GM21723 (cell line): Measurements from ENCODE around the gene TADA2B.

ENCODE experiments used
- ATAC-seq: cut with Tn5 transposase; IDR thresholded peaks from one replicate; pipeline ENCODE4 v1.9.1; 2021; ENCODE audit warnings: mild to moderate bottlenecking, moderate library complexity; ENCODE audit not compliant: unreplicated experiment

Gene TADA2B

GRCh38 chr4:7016512-7016911 lies 26.7 kb upstream of the TADA2B start:
- ATAC-seq = no peak

- no peak for ATAC-seq
Observed at GRCh38 chr4:7017446-7018048, 25.6 kb upstream of the TADA2B start.

GRCh38 chr4:7018281-7018680 lies 24.9 kb upstream of the TADA2B start:
- ATAC-seq = no peak

GRCh38 chr4:7019367-7019766 lies 23.8 kb upstream of the TADA2B start:
- ATAC-seq = no peak

- ATAC-seq = no peak
Observed at GRCh38 chr4:7020290-7020689, 22.9 kb upstream of the TADA2B start.

GRCh38 chr4:7020856-7021255 lies 22.3 kb upstream of the TADA2B start:
- no peak for ATAC-seq

GRCh38 chr4:7021355-7021754 lies 21.8 kb upstream of the TADA2B start:
- ATAC-seq = no peak

- ATAC-seq = no peak
Observed at GRCh38 chr4:7021930-7022664, 21.1 kb upstream of the TADA2B start.

- ATAC-seq = no peak
Observed at GRCh38 chr4:7023486-7023885, 19.7 kb upstream of the TADA2B start.

GRCh38 chr4:7023901-7024300 lies 19.3 kb upstream of the TADA2B start:
- ATAC-seq = no peak

GRCh38 chr4:7024336-7024890 lies 18.8 kb upstream of the TADA2B start:
- no peak for ATAC-seq

- ATAC-seq = no peak
Observed at GRCh38 chr4:7025040-7025602, 18.1 kb upstream of the TADA2B start.

- no peak for ATAC-seq
Observed at GRCh38 chr4:7026107-7026506, 17.1 kb upstream of the TADA2B start.

- no peak for ATAC-seq
Observed at GRCh38 chr4:7027284-7027683, 15.9 kb upstream of the TADA2B start.

GRCh38 chr4:7027913-7028312 lies 15.3 kb upstream of the TADA2B start:
- ATAC-seq = no peak

- no peak for ATAC-seq
Observed at GRCh38 chr4:7029212-7029611, 14.0 kb upstream of the TADA2B start.

- no peak for ATAC-seq
Observed at GRCh38 chr4:7029921-7030320, 13.3 kb upstream of the TADA2B start.

- ATAC-seq = no peak
Observed at GRCh38 chr4:7030856-7031255, 12.3 kb upstream of the TADA2B start.

- ATAC-seq = no peak
Observed at GRCh38 chr4:7031558-7032449, 11.4 kb upstream of the TADA2B start.

- ATAC-seq = no peak
Observed at GRCh38 chr4:7032596-7032995, 10.6 kb upstream of the TADA2B start.
